Gastrocnemius medialis (tissue), 4 donors: Measurements from ENCODE around the gene DISC1.

ENCODE experiments used
- POLR2A ChIP-seq, 2 donors: fragments of 450-650 bp; IDR thresholded peaks; one replicate each; pipeline ENCODE4 v1.6.1; 2017; ENCODE audit warnings: antibody characterized with exemption in 2 of 2, mild to moderate bottlenecking in 2 of 2, moderate library complexity in 2 of 2
- TF ChIP-seq, protein P1 (sequence below), 5 experiments: fragments of 450-650 bp in 3 of 5; fragments of 200-600 bp in 2 of 5; sonication (generic) in 2 of 5; IDR thresholded peaks in 4 of 5; conservative IDR thresholded peaks in 1 of 5; 1 replicate in 4 of 5; 2 replicates in 1 of 5; pipeline ENCODE4 v1.5.1; 2016 to 2019; ENCODE audit warnings: antibody characterized with exemption in 5 of 5, mild to moderate bottlenecking in 3 of 5, moderate library complexity in 3 of 5

DNA sequence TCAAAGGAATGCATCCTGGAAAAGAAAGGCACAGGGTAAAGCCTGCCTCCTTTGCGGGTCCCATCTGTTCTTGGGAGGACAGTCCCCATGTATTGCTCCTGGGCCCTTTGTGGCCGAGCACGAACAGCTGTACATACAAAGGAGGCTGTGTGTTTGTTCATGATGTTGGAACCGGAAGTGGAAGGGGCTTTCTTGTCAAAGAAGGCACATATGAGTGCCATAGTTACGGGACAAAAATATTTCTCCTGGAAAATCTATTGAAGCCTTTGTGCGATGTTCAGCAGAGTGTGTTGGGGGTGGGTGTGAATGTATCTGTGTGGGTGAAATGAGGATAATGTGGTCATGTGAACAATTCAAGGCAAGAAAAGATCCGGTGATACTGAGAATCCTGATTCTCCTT, 297.6 kb downstream of the DISC1 start:
- TF ChIP-seq, protein P1, sequence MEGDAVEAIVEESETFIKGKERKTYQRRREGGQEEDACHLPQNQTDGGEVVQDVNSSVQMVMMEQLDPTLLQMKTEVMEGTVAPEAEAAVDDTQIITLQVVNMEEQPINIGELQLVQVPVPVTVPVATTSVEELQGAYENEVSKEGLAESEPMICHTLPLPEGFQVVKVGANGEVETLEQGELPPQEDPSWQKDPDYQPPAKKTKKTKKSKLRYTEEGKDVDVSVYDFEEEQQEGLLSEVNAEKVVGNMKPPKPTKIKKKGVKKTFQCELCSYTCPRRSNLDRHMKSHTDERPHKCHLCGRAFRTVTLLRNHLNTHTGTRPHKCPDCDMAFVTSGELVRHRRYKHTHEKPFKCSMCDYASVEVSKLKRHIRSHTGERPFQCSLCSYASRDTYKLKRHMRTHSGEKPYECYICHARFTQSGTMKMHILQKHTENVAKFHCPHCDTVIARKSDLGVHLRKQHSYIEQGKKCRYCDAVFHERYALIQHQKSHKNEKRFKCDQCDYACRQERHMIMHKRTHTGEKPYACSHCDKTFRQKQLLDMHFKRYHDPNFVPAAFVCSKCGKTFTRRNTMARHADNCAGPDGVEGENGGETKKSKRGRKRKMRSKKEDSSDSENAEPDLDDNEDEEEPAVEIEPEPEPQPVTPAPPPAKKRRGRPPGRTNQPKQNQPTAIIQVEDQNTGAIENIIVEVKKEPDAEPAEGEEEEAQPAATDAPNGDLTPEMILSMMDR (IDR thresholded peaks at IDR 0.05 in 4 of 5, conservative IDR thresholded peaks at IDR 0.05 in 1 of 5) = no peak
- TF ChIP-seq POLR2A (IDR thresholded peaks at IDR 0.05) = no peak
